ENCODE measurements around the gene PRRT1. TPM values are rescaled to one million over a fixed set of nuclear protein-coding genes. Genes with fewer than 3 reads are reported as not detected.
"Not testable (repeated sequence)": the region's sequence is repeated elsewhere in the genome, so short reads cannot be mapped to it uniquely, and the experiment has no call there.

PRRT1 gene
- total and polyA plus RNA-seq, 8 donors: 0.18 to 6.0 (median 1.4) TPM; not detected in 2

DNA sequence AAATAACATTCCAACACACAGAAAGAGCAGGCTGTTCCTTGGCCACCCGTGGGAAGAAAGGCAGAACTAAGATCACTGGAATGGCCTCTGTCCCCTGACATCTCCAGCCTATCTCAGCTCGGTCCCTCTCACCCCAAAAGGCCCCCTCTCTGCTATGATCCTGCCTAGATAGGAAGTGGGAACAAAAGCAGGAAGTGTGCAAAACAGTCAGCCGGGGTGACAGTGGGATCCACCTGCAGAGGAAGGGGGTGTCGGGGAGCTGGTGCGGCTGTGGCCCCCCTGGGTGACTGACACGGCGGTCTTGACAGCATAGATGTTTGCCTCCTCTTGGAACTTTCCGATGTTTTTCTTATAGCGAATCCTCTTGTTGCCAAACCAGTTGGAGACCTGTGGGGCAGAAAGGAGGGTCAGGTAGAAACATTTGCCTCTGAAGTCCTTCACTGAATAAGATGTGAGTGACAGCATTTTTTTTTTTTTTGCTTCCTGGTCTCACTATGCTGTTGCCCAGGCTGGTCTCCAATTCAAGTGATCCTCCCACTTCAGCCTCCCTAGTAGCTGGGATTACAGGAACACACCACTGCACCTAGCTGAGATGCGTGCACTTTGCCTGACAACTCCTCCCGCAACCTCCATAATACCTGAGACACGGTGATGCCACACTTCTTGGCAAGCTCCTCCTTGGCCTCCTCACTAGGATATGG, 35.4 kb upstream of the PRRT1 start:
- H3K9me3 ChIP-seq: no peaks in the 10 kb centered on the region
- H3K4me3 ChIP-seq: peak overlapping the region in 2 of 4 donors; percentile 69 to 76
- peaks cover 37 to 82% (median 68%) of the 10 kb centered on the region in 4 donors for H3K4me1 ChIP-seq
- DNase-seq: peak in 1 of 2 donors; percentile 21
- intact Hi-C loops (cut with DNase I; ENCODE audit: low total_unique reads): no loop called here
- TF ChIP-seq CTCF (IDR thresholded peaks at IDR 0.05) (no peak), POLR2AphosphoS5 (IDR thresholded peaks at IDR 0.05) (no peak), POLR2A (IDR thresholded peaks at IDR 0.05) (no peak), EP300 (IDR thresholded peaks at IDR 0.05) (no peak)
- no peaks in the 10 kb centered on the region for H3K27me3 ChIP-seq
- peak overlapping the region; percentile 23 to 100 (median 75) for H3K27ac ChIP-seq
- 61 to 79% (median 65%) methylated on average over 12 of the region's 12 CpGs for WGBS, 5 donors
- H3K36me3 ChIP-seq: peaks cover 22 to 51% (median 42%) of the 10 kb centered on the region in 4 donors

DNA sequence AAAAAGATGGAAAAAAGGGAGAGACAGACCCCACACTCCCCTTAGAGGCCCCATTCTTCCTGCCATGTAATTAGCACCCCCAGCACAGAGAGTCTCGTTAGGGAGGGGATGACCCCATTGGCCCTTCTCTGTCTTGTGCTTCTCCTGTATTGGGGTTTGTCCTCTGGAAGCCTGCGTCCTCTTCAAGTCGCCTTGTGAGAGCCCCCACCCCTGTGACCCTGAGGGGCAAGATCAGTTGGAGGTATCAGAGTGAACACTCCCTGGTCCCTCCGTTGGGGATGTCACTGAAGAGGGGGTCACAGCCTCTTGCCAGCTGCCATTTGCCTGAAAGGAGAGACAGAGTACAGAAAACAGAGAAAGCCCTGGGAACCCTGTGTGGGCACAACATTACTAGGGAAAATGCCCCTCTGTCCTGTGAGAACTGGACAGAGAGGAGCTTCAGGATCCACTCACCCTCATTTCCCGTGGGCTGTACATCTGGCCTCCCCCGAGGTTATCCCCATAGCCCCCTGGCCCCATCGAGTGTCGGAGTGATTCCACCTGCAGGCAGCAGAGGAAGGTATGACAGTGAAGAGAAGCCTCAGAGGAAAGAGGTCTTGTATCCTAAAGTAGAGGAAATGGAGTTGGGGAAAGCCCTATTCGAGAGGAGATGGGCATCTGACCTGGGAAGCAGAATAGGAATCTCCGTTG, 34.6 kb upstream of the PRRT1 start:
- intact Hi-C loops (cut with DNase I; ENCODE audit: low total_unique reads); H3K27me3 ChIP-seq; H3K4me3 ChIP-seq; H3K9me3 ChIP-seq: not testable (repeated sequence)
- Histone ChIP-seq H3K27ac (peak overlapping the region; percentile 31 to 100 (median 75)), H3K36me3 (peaks cover 27 to 59% (median 50%) of the 10 kb centered on the region in 4 donors), H3K4me1 (peaks cover 37 to 82% (median 68%) of the 10 kb centered on the region in 4 donors)
- peak in 1 of 2 donors; percentile 5 for DNase-seq
- 60 to 69% (median 62%) methylated on average over 10 of the region's 10 CpGs for WGBS, 5 donors

- DNase-seq: peak; percentile 73 to 90
- peaks cover 33 to 82% (median 67%) of the 10 kb centered on the region in 4 donors for H3K4me1 ChIP-seq
- peaks cover 33 to 65% (median 56%) of the 10 kb centered on the region in 4 donors for H3K36me3 ChIP-seq
- H3K9me3 ChIP-seq; H3K4me3 ChIP-seq; H3K27me3 ChIP-seq; intact Hi-C loops (cut with DNase I; ENCODE audit: low total_unique reads): not testable (repeated sequence)
- H3K27ac ChIP-seq: peak overlapping the region; percentile 31 to 100 (median 75)
- WGBS, 5 donors: 6 to 26% (median 21%) methylated on average over 11 of the region's 11 CpGs
Observed at GRCh38 chr6:32185681-32186131, 34.0 kb upstream of the PRRT1 start.

GRCh38 chr6:32184084-32184640, 32.4 kb upstream of the PRRT1 start, which contains the start of gene AGER:
AGER (minus strand) TSS chr6:32184253; CDS start chr6:32184222, 31 bp downstream.
- WGBS, 5 donors: 63 to 79% (median 70%) methylated on average over 5 to 6 of the region's 6 CpGs

More at GRCh38 chr6:32184084-32184640, 32.4 kb upstream of the PRRT1 start, which contains the start of gene AGER:
- no peaks in the 10 kb centered on the region for H3K27me3 ChIP-seq
- DNase-seq: peak in 1 of 2 donors; percentile 3
- no peaks in the 10 kb centered on the region for H3K9me3 ChIP-seq
- no peak within 1 kb of the TSS for H3K4me3 ChIP-seq
- H3K27ac ChIP-seq: peak within 1 kb of the TSS in 4 of 5 donors; percentile 72 to 100 (median 79)
- TF ChIP-seq POLR2AphosphoS5 (IDR thresholded peaks at IDR 0.05): no peak
- TF ChIP-seq EP300 (IDR thresholded peaks at IDR 0.05): no peak
- no peak for TF ChIP-seq CTCF (IDR thresholded peaks at IDR 0.05)
- no peak for TF ChIP-seq POLR2A (IDR thresholded peaks at IDR 0.05)
- H3K36me3 ChIP-seq: peaks cover 41 to 75% (median 67%) of the 10 kb centered on the region in 4 donors
- peaks cover 44 to 90% (median 75%) of the 10 kb centered on the region in 4 donors for H3K4me1 ChIP-seq
- intact Hi-C loops (cut with DNase I; ENCODE audit: low total_unique reads): no loop called here

Data from stomach (tissue), 9 donors.